B cell (primary cell): ENCODE results near the gene F9.

ENCODE experiments used
- EZH2 ChIP-seq: IDR thresholded peaks from 2 replicates; pipeline ENCODE4 v1.6.1; 2012; ENCODE audit warnings: borderline replicate concordance, low read depth, mild to moderate bottlenecking, moderate library complexity, low read length; ENCODE audit not compliant: insufficient read depth, poor library complexity, severe bottlenecking
- TF ChIP-seq, protein P1 (sequence below): fragments of 200-600 bp; IDR thresholded peaks from one replicate; pipeline ENCODE4 v1.8.0; 2022; ENCODE audit warnings: antibody characterized with exemption, mild to moderate bottlenecking

- TF ChIP-seq, protein P1, sequence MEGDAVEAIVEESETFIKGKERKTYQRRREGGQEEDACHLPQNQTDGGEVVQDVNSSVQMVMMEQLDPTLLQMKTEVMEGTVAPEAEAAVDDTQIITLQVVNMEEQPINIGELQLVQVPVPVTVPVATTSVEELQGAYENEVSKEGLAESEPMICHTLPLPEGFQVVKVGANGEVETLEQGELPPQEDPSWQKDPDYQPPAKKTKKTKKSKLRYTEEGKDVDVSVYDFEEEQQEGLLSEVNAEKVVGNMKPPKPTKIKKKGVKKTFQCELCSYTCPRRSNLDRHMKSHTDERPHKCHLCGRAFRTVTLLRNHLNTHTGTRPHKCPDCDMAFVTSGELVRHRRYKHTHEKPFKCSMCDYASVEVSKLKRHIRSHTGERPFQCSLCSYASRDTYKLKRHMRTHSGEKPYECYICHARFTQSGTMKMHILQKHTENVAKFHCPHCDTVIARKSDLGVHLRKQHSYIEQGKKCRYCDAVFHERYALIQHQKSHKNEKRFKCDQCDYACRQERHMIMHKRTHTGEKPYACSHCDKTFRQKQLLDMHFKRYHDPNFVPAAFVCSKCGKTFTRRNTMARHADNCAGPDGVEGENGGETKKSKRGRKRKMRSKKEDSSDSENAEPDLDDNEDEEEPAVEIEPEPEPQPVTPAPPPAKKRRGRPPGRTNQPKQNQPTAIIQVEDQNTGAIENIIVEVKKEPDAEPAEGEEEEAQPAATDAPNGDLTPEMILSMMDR, result no peak
- no peak for TF ChIP-seq EZH2
Observed at GRCh38 chrX:139581068-139581467, 50.5 kb downstream of the F9 start.
